OCI-LY7 (cell line): ENCODE data around the gene EFNA2.

Experiments
- CTCF ChIP-seq: fragments of 200-600 bp; sonication (generic); conservative IDR thresholded peaks from 2 replicates; pipeline ENCODE4 v1.5.1; 2014; ENCODE audit warnings: mild to moderate bottlenecking, antibody characterized with exemption, low read length, moderate library complexity, mixed read lengths
- EZH2phosphoT487 ChIP-seq: fragments of 200-600 bp; sonication (generic); IDR thresholded peaks from 2 replicates; pipeline ENCODE4 v1.6.1; 2018; ENCODE audit warnings: low read depth, borderline replicate concordance, mild to moderate bottlenecking, mixed run types, antibody characterized with exemption, low read length, moderate library complexity, mixed read lengths

GRCh38 chr19:1340681-1341469 lies 55.2 kb downstream of the EFNA2 start:
- TF ChIP-seq EZH2phosphoT487 (no peak), CTCF (no peak)
